A549 (cell line): ENCODE data around the gene GALNT16.

Experiments used
- BHLHE40 ChIP-seq: IDR thresholded peaks from 2 replicates; pipeline ENCODE4 v1.6.1; 2012; ENCODE audit warnings: low read depth, low read length, inconsistent platforms
- CTCF ChIP-seq: fragments of >200 bp; sonication (Bioruptor Twin); formaldehyde crosslinking; IDR thresholded peaks from 3 replicates; pipeline ENCODE4 v1.5.1; 2016
- EP300 ChIP-seq, 2 experiments: fragments of >200 bp; sonication (Bioruptor Twin); formaldehyde crosslinking; IDR thresholded peaks; 2 replicates in 1 of 2; 3 replicates in 1 of 2; pipeline ENCODE4 v1.6.1; 2016 to 2017
- ESRRA ChIP-seq: fragments of 150-350 bp; IDR thresholded peaks from 2 replicates; pipeline ENCODE4 v1.6.1; 2014; ENCODE audit warnings: mild to moderate bottlenecking, low read length, borderline replicate concordance
- HOXA7 ChIP-seq: fragments of 250-450 bp; sonication (Bioruptor Pico); IDR thresholded peaks from 2 replicates; pipeline ENCODE4 v1.5.0; 2020; ENCODE audit warnings: mild to moderate bottlenecking, moderate library complexity
- MAZ ChIP-seq: fragments of 150-350 bp; IDR thresholded peaks from 2 replicates; pipeline ENCODE4 v1.6.1; 2014; ENCODE audit warnings: antibody characterized with exemption, low read depth, low read length, borderline replicate concordance
- NFE2L2 ChIP-seq: fragments of 150-350 bp; conservative IDR thresholded peaks from 2 replicates; pipeline ENCODE4 v1.6.1; 2014; ENCODE audit warnings: low read length
- POLR2A ChIP-seq: IDR thresholded peaks from 2 replicates; pipeline ENCODE4 v1.6.1; 2012; ENCODE audit warnings: mild to moderate bottlenecking, low read length
- ZFP36 ChIP-seq: fragments of 450-650 bp; IDR thresholded peaks from 2 replicates; pipeline ENCODE4 v1.6.1; 2014; ENCODE audit warnings: borderline replicate concordance; ENCODE audit not compliant: partially characterized antibody
- TF ChIP-seq, protein P1 (sequence below): fragments of 450-650 bp; IDR thresholded peaks from 2 replicates; pipeline ENCODE4 v1.6.1; 2014; ENCODE audit warnings: antibody characterized with exemption
- TF ChIP-seq, protein P2 (sequence below): fragments of 150-350 bp; IDR thresholded peaks from 2 replicates; pipeline ENCODE4 v1.6.1; 2014; ENCODE audit warnings: low read depth, mild to moderate bottlenecking, low read length

DNA sequence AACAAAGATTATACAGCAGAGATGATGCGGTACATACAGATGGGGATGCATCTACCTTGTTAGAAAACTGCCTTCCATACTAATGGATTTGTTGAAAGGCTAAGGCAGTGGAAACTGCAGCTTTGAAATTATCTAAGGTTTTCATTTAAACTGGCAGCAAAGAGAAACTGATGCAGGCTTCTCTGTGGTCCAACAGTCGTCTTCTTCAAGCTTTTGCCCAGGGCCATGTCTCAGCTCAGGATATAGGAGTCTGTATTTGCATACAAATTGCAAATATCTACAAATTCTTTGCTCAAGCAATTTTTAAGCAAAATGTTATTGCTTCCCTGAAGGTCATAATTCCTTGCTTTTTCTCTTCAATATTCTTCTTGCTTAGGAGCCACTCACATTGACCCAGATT is 104.4 kb downstream of the GALNT16 start:
- TF ChIP-seq ZFP36, result no peak
- no peak for TF ChIP-seq CTCF
- TF ChIP-seq HOXA7, result no peak
- TF ChIP-seq POLR2A, result no peak
- TF ChIP-seq, protein P1, sequence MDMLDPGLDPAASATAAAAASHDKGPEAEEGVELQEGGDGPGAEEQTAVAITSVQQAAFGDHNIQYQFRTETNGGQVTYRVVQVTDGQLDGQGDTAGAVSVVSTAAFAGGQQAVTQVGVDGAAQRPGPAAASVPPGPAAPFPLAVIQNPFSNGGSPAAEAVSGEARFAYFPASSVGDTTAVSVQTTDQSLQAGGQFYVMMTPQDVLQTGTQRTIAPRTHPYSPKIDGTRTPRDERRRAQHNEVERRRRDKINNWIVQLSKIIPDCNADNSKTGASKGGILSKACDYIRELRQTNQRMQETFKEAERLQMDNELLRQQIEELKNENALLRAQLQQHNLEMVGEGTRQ, result no peak
- TF ChIP-seq NFE2L2, result no peak
- TF ChIP-seq, protein P2, sequence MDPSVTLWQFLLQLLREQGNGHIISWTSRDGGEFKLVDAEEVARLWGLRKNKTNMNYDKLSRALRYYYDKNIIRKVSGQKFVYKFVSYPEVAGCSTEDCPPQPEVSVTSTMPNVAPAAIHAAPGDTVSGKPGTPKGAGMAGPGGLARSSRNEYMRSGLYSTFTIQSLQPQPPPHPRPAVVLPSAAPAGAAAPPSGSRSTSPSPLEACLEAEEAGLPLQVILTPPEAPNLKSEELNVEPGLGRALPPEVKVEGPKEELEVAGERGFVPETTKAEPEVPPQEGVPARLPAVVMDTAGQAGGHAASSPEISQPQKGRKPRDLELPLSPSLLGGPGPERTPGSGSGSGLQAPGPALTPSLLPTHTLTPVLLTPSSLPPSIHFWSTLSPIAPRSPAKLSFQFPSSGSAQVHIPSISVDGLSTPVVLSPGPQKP, result no peak
- no peak for TF ChIP-seq EP300 (IDR thresholded peaks at IDR 0.05)
- TF ChIP-seq MAZ, result no peak
- no peak for TF ChIP-seq ESRRA
- no peak for TF ChIP-seq BHLHE40
